NCI-H2196 (cell line): ENCODE measurements around the gene CASKIN2.
"Not testable (repeated sequence)": the region's sequence is repeated elsewhere in the genome, so short reads cannot be mapped to it uniquely, and the experiment has no call there.

ENCODE experiments used
- DNase-seq: peaks from one replicate; lab custom pipeline; 2025; ENCODE audit not compliant: unreplicated experiment; lab: John Stamatoyannopoulos, UW

Gene CASKIN2

DNA sequence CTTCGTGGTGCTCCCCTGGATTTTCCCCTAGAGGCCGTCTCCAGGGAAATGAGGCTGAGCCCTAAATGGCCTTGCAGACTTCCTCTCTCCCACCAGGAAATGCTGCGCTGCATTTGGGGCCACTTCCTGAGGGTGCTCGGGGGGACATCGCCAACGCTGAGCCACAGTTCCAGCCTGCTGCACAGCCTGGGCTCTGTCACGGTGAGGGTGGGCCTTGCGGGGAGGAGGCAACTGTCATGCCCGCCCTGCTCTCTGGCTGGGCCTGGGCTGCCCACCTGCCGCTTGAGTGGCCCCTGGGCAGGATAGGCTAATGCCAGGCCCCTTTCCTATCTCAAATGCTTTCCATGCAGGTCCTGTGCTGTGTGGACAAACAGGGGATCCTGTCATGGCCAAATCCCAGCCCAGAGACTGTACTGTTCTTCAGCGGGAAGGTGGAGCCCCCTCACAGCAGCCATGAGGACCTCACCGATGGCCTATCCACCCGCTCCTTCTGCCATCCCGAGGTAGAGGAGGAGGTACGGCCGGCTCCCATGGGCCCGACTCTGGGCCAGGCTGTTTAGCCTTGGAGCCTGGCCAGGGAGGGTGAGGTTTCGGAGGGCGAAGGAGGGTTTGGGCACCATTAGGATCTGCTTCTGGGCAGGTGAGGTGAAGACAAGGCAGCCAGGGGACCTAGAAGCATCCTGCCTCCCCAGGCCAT, 24.2 kb downstream of the CASKIN2 start:
- DNase-seq: no peak

DNA sequence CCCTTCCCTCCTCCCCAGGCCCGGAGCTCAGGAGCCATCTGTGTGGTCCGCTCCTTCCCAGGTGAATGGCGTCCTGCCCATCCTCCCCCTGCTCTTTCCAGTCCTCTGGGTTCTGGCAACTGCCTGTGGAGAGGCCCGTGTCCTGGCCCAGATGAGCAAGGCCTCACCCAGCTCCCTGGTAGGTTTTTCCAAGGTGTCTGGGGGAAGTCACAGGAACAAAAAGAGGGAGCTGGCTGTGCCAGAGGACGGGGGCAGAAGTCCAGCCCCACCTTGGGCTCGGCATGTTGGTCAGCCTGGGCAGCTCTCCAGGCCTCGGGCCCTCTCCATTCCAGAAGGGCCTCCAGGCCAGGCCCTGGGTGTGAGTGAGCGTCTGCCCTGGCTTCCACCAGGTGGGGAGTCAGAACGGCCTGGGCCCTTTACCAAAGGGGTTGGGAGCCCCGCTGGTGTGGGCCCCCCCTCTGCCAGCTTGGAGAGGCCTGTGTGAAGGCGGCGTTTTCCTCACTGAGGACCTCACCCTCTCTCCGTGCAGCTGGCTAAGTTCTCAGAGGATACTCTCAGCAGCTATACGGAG, 25.1 kb downstream of the CASKIN2 start:
- DNase-seq: no peak

DNA sequence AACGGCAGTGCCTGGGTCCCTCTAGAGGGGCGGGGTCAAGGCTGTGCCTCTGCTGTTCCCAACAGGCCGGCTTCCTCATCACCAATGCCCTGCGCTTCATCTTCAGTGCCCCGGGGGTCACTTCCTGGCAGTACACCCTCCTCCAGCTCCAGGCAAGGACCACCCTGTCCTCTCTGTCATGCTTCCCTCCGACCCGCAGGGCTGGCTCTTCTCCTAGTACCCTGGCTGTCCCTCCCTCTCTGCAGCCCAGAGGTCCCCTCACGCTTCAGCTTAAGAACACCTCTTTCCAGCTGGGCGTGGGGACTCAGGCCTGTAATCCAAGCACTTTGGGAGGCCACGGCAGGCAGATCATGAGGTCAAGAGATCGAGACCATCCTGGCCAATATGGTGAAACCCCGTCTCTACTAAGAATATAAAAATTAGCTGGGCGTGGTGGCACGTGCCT, 25.8 kb downstream of the CASKIN2 start:
- DNase-seq: no peak

DNA sequence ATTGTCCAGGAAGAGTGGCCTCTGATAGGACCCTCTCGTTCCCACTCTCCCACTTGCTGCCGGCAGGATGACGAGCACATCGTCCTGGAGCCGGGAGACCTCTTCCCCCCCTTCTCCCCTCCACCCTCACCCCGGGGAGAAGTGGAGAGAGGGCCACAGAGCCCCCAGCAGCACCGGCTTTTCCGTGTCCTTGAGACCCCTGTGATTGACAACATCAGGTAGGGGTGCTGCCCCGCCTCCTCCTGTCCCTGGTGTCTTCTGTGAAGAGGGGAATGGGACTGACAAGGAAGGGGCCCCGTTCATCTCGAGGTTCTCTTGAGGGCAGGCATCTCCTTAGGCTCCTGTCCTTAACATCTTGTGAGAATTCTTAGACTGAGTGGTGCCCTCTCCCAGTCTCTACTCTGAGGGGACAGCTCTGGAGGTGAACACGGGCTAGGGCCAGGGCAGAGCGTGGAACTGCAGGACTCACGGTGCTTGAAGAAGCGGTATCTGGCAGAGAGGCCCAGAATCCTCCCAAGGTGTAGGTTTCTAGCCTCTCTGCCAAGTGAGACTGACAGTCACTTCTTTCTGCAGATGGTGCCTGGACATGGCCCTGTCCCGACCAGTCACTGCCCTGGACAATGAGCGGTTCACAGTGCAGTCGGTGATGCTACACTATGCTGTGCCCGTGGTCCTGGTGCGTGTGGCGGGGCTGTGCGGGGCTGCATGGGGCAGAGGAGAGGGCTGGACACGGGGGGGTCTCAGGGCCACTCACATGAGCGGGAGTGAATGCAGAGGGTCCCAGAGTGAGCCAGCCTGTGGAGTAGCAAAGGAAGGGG, 26.4 kb downstream of the CASKIN2 start:
- DNase-seq: no peak

DNA sequence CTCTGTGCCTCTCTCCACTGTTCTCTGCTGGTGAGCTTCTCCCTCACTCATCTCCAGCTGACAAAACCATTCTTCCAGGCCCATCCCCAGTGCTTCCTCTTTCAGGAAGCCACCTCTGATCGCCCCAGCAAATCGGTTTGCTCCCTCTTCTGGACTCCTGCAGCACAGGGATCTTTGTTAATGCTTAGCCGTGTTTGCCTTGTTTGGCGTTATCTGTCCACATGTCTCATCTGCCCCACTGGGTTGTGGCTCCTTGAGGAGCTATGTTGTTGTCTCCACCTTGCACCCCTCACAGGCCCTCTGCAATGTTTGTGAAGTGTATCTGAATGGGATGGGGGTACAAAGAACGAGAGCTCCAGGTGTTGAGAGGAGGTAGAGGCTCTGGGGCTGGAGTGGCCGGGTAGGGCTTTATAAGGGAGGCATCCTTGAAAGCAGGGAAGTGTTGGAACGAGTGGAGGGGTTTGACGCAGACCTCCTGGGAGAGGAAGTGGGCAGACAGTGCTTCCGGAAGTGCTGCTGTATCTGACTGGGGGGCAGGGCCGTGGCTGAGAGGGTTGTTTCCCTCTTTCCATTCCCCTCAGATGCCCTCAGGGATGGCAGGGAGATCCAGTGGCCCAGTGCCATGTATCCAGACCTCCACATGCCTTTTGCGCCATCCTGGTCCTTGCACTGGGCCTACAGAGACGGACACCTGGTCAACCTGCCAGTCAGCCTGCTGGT, 27.8 kb downstream of the CASKIN2 start:
- no peak for DNase-seq

DNA sequence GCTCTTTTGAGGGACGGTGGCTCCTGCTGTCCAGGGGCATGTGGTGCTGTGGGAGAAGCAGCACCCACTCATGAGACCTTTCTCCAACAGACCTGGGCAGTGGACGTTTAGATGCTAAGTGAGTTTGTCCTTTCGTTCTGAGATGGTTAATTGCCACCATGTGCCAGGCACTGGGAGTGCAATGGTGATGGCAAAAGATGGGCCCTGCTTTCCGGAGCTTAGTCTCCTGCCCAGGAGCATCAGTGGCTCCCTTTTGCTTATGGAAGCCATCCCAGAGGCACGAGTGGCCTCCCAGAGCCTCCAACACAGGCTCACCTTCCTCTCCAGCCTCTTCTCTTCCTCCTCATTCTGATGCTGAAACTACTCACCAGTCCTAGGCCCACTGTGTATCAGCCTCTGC, 28.4 kb downstream of the CASKIN2 start:
- DNase-seq: no peak

DNA sequence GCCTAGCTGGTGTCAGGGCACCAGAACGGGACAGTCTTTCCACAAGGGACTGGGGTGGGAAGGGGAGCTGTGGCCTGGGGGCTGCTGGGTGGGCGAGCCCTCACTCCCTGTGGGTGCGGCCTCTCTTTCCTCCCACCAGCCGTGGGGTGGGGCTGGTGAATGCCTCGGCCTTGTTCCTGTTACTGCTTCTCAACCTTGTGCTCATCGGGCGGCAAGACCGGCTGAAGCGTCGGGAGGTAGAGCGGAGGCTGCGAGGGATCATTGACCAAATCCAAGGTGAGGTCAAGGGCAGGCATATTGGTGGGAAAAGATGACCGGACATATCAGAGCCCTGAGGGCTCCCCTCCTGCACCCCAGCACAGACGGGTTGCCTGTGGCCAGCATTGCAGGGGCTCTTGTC, 29.2 kb downstream of the CASKIN2 start:
- no peak for DNase-seq

DNA sequence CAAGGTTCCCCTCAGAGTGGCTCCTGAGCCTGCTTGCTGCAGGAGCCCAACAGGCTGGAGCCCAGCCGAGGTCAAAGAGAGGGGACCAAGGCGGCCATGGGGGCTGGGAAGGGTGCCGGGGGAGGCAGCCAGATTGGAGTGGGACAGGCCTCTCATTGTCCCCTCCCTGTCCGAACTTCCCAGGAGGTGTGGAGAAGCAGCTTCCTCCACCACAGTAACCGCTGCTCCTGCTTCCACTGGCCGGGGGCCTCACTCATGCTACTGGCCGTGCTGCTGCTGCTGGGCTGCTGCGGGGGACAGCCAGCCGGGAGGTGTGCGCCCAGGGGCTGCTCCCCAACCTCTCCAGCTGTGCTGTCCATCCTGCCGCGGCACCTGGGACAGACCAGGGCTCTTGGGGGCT, 29.6 kb downstream of the CASKIN2 start:
- DNase-seq: no peak

DNA sequence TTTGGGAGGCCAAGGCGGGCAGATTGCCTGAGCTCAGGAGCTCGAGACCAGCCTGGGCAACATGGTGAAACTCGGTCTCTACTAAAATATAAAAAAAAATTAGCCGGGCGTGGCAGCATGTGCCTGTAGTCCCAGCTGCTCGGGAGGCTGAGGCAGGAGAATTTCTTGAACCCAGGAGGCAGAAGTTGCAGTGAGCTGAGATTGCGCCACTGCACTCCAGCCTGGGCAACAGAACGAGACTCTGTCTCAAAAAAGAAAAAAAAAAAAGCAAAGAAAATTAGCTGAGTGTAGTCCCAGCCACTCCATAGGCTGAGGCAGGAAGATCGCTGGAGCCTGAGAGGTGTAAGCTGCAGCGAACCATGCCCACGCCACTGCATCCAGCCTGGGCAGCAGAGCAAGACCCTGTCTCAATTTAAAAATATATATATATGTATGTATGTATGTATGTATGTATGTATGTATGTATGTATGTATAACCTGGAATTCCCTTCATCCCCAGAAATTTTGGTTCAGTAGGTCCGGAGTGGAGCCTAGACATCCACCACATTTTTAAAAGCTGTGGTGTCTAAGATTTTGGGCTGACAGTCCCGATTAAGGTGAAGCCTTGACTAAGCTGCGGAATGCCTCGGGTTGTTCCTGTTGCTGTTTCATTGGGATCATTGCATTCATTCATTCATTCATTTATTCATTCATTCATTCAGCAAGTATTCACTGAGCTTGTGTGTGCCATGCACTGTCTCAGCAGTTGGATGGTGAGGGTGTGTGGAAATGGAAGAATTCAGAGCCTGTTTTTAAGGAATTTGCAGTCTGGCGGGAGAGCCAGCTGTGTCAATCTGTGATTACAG, 33.0 kb downstream of the CASKIN2 start:
- DNase-seq: no peak

DNA sequence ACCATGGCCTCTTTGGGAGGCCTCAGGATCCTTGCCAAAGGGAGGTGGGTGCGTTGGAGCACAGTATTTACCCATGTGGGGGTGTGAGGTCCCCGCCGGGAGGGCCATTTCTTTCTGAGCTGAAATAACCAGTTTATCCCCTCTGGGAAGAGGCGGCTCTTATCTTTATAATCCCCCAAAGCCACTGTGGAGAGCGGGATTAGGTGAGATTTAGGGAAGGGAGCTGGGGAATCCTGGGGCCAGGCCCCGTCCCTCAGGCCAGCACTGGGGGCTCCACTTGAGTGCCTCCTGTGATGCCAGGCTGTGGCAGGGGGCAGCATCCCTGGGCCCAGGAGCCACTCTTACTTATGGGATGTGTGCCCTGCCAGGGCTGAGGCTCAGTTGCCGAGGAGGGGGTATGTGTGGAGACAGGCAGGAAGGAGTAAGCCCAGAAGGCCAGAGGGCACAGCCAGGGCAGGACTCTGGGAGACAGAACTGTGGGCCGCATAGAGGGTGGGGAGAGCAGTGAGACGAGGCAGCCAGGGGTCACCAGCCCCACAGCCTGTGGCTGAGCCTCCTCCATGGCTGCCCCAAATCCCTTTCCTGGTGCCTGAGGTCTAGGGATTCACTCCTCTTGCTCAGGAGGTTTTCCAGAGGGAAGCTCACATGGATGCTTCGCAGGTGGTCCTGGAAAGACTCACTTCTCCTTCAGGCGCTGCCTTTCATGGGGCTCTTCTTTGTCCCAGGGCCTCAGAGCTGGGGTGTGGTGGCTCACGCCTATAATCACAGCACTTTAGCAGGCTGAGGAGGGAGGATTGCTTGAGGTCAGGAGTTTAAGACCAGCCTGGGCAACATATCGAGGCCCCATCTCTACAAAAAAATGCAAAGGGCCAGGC, 33.9 kb downstream of the CASKIN2 start:
- no peak for DNase-seq

DNA sequence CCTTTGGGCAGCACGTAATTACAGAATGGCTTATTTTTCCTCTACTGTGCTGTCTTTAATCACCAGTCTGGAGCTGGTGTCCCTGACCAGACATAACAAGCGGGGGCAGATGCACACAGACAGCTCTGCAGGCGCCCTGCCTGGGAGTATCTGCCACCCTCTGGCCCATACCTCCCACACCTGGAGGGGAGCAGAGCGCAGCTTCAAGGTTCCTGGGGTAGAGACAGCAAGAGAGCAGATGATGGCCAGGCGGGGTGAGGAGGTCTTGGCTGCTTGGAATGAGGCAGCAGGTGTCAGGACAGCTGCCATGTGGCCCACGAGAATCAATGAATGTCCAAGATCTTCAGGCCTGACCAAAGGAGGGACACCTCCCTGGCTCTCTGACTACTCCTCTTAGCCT, 35.1 kb downstream of the CASKIN2 start:
- no peak for DNase-seq

DNA sequence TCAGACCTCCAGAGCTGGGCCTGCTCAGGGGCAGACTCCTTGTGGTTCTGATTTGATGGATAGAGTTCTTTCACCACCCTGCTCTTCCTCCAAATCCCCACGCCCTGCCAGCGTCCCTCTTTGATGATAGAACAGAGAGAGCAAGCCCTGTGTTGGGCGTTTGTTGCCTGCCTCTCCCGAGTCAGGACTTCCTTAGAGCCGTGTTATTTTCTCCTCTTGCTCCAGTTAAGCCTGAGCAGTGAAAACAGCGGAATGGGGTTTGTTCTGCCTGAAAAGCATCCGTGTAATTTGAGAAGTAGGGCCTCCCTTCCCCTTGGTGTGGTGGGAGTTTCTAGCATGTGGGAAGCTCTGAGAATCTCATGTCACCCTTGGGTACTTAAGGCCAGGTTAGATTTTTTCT, 36.8 kb downstream of the CASKIN2 start:
- DNase-seq: no peak

DNA sequence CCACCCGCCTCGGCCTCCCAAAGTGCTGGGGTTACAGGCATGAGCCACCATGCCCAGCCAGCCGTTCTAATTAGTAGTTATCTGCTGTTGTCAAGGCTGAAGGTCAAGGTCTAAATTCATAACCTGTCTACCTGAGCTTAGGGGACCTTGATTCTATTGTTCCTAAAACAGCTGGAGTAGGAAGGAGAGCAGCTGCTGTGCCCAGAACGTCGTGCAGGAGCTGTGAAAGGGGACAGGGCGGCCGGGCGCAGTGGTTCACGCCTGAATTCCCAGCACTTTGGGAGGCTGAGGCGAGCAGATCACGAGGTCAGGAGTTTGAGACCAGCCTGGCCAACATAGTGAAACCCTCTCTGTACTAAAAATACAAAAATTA, 37.9 kb downstream of the CASKIN2 start:
- DNase-seq: not testable (repeated sequence)

DNA sequence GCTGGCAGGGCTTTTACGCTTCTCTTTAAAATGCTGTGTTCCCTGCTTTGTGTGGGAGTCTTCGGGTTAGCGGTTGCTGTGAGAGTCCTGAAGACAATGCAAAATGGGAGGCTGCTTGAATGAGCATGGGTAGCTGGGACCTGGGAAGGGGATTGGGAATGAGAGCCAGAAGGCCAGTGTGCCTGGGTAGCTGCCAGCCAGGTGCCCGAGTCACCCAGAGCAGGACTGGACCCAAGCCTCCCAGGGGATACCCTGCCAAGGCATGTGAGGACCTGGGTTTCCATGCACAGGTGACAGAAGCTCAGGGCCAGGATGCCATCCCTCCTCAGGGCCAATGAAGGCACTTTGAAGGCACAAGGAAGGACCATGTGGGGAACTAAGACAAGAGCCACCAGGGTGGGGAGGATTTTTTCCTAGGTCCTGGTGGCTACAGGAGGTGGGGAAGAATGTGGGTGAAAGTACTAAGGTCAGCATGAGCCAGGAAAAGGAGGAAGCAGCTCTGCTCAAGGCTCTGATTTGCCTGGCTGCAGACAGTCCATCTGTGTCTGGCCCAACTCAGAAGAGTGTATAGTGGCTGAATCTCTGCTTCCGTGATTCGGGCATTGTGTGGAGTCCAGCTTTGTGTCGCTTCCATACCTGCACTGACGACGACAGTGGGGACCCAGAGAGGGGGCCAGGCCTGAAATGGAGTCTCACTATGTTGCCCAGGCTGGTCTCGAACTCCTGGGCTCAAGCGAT, 38.4 kb downstream of the CASKIN2 start:
- DNase-seq: no peak

DNA sequence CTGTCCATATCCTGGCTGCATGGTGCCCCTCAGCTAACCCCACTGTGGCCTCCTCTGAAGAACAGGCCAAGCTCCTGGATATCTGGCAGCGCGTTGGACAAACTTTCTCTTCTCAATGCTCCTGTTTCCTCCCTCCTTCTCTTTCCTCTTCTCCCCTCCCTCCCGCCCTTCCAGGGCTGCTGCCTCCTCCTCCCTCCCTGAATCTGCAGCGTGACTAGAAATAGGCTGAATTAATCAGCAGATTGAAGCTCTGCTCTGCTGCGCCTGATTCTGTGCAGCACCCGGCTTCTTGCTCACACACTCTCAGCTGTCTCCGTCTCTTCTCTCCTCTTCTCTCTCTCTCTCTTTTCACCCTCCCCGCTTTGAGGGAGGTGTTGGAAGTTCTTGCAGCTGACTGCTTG, 39.1 kb downstream of the CASKIN2 start:
- no peak for DNase-seq

DNA sequence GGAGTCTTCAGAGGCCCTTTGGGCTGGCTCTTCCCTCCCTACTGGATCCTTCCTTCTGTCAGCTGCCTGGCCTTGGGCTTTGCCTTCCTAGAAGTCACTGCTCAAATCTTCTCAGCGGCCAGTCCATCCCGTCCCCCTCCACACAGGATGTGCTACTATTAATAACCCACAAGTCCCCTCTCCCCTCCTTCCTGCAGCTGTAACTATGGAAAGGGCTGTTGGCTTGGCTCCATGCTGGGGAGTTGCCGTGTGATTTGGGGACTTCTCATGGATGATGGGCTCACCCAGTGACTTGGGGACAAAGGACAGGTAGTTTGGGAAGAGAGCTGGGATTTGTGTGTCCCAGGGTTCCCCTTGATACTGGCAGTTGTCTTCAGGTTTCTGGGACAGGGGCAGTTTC, 39.5 kb downstream of the CASKIN2 start:
- DNase-seq: no peak

DNA sequence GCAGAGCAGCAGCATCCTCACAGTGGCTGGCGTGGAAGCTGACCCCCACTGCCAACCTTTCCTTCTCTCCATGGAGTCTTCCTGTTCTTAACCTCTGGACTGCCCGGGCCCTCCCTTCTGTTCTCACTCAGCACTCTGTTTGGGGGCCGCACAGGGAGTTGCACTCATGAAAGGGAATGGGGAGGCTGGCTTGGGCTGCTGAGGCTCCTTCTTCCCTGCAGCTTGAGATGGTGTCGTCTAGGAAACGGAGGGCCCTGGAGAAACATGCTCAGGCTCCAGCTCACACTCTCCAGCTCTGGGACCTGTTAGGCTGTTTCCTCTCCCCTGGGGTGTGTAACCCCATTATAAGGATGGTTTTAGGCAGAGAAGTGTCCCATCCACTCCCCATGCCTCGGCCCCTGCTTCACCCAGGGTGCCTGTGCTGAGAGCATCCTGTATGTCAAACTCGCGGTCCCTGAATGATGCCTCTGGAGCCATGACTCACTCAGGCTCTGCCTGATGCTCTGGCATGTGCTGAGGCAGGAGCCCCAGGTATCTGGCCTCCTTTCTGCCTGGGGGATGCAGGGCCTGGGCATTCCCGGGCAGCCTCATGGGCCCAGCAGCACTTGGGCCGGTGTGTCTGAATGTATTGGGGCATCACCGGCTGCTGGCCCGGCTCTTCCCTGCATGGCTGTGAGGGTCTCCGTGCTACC, 40.0 kb downstream of the CASKIN2 start:
- no peak for DNase-seq

DNA sequence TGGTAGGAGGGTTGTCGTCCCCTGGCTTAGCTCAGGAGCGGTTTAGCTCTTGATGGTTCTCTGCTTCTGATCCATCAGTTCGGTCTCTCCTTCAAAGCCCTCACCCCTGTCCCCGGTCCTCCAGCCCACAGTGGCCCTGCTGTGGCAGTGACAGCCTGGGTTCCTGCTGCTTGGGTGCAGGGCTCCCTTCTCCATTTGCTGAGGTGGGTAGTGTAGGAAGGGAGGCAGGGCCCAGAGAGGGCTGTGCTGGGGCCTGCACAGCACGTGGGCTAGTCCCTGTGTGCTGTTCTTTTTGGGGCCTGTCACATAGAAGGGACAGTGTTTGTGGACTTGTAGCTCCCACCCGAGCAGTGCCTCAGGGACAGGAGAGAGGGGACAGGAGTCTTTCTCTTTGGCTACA, 40.6 kb downstream of the CASKIN2 start:
- DNase-seq: no peak

DNA sequence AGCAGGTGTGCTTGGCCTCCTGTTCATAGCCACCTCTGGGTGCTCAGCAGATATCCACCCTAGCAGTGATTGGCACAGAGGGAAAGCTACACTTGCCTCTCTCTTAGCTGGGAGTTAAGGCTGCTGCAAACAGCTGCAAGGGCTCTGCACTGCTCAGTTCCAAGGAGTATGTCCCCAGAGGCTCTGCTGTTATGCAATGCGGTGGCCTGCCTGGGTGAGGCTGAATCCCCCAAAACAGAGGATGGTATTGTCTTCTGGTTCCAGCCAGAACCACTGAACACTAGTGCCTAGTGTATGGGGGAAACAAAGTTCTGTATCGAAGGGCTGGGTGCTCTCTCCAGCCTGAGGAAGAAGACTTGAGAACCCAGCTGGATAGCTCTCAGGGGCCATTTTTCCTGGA, 42.1 kb downstream of the CASKIN2 start:
- no peak for DNase-seq
